ENCODE data around the gene PCNX1.
A peak's percentile ranks its signal among the peaks of the same experiment; 100 is the strongest.
"Not testable (repeated sequence)": the region's sequence is repeated elsewhere in the genome, so short reads cannot be mapped to it uniquely, and the experiment has no call there.

The PCNX1 gene

GRCh38 chr14:71119075-71119474 lies 211.8 kb downstream of the PCNX1 start:
- Mint-ChIP-seq H3K4me1 (peaks cover 13% of the 10 kb centered on the region), H3K36me3 (no peaks in the 10 kb centered on the region), H3K27me3 (no peaks in the 10 kb centered on the region), H3K27ac (peak overlapping the region; percentile 93), H3K4me3 (no peak overlapping the region), H3K9me3 (no peaks in the 10 kb centered on the region)

- Mint-ChIP-seq H3K4me1 (peaks cover 13% of the 10 kb centered on the region), H3K36me3 (no peaks in the 10 kb centered on the region), H3K4me3 (no peak overlapping the region), H3K27ac (no peak overlapping the region), H3K27me3 (no peaks in the 10 kb centered on the region), H3K9me3 (no peaks in the 10 kb centered on the region)
These were observed 212.6 kb downstream of the PCNX1 start for GRCh38 chr14:71119832-71120231.

GRCh38 chr14:71121001-71121400 lies 213.7 kb downstream of the PCNX1 start:
- H3K36me3 Mint-ChIP-seq = no peaks in the 10 kb centered on the region
- H3K27me3 Mint-ChIP-seq = no peaks in the 10 kb centered on the region
- no peak overlapping the region for H3K4me3 Mint-ChIP-seq
- H3K4me1 Mint-ChIP-seq = peaks cover 13% of the 10 kb centered on the region
- H3K9me3 Mint-ChIP-seq = no peaks in the 10 kb centered on the region
- H3K27ac Mint-ChIP-seq = no peak overlapping the region

GRCh38 chr14:71121711-71122110 lies 214.5 kb downstream of the PCNX1 start:
- no peak overlapping the region for H3K4me3 Mint-ChIP-seq
- no peaks in the 10 kb centered on the region for H3K9me3 Mint-ChIP-seq
- no peak overlapping the region for H3K27ac Mint-ChIP-seq
- peaks cover 13% of the 10 kb centered on the region for H3K4me1 Mint-ChIP-seq
- no peaks in the 10 kb centered on the region for H3K36me3 Mint-ChIP-seq
- H3K27me3 Mint-ChIP-seq = no peaks in the 10 kb centered on the region

GRCh38 chr14:71122866-71123565 lies 215.8 kb downstream of the PCNX1 start:
- no peaks in the 10 kb centered on the region for H3K36me3 Mint-ChIP-seq
- no peak overlapping the region for H3K27ac Mint-ChIP-seq
- peaks cover 13% of the 10 kb centered on the region for H3K4me1 Mint-ChIP-seq
- H3K27me3 Mint-ChIP-seq = no peaks in the 10 kb centered on the region
- no peaks in the 10 kb centered on the region for H3K9me3 Mint-ChIP-seq
- H3K4me3 Mint-ChIP-seq = no peak overlapping the region

- Mint-ChIP-seq H3K27ac (no peak overlapping the region), H3K27me3 (no peaks in the 10 kb centered on the region), H3K36me3 (no peaks in the 10 kb centered on the region), H3K4me3 (no peak overlapping the region), H3K9me3 (no peaks in the 10 kb centered on the region), H3K4me1 (peaks cover 9% of the 10 kb centered on the region)
These were observed 216.4 kb downstream of the PCNX1 start for GRCh38 chr14:71123579-71124135.

GRCh38 chr14:71129716-71130490 lies 222.6 kb downstream of the PCNX1 start:
- H3K9me3 Mint-ChIP-seq, H3K27ac Mint-ChIP-seq, H3K4me1 Mint-ChIP-seq, H3K36me3 Mint-ChIP-seq, H3K4me3 Mint-ChIP-seq, H3K27me3 Mint-ChIP-seq: not testable (repeated sequence)

GRCh38 chr14:71130491-71131179 lies 223.4 kb downstream of the PCNX1 start:
- H3K36me3 Mint-ChIP-seq = no peaks in the 10 kb centered on the region
- H3K4me3 Mint-ChIP-seq = no peak overlapping the region
- no peaks in the 10 kb centered on the region for H3K9me3 Mint-ChIP-seq
- no peaks in the 10 kb centered on the region for H3K4me1 Mint-ChIP-seq
- no peak overlapping the region for H3K27ac Mint-ChIP-seq
- peaks cover 4% of the 10 kb centered on the region for H3K27me3 Mint-ChIP-seq

- peaks cover 1% of the 10 kb centered on the region for H3K36me3 Mint-ChIP-seq
- peaks cover 4% of the 10 kb centered on the region for H3K27me3 Mint-ChIP-seq
- no peaks in the 10 kb centered on the region for H3K4me1 Mint-ChIP-seq
These were observed 226.0 kb downstream of the PCNX1 start for GRCh38 chr14:71133296-71133695.

GRCh38 chr14:71135496-71135895 lies 228.2 kb downstream of the PCNX1 start:
- Mint-ChIP-seq H3K4me3 (no peak overlapping the region), H3K36me3 (peaks cover 1% of the 10 kb centered on the region), H3K27ac (no peak overlapping the region), H3K4me1 (no peaks in the 10 kb centered on the region), H3K27me3 (peaks cover 4% of the 10 kb centered on the region), H3K9me3 (no peaks in the 10 kb centered on the region)

More at GRCh38 chr14:71133296-71133695, 226.0 kb downstream of the PCNX1 start:
- no peak overlapping the region for H3K27ac Mint-ChIP-seq
- no peak overlapping the region for H3K4me3 Mint-ChIP-seq
- no peaks in the 10 kb centered on the region for H3K9me3 Mint-ChIP-seq

- Mint-ChIP-seq H3K36me3 (peaks cover 1% of the 10 kb centered on the region), H3K9me3 (no peaks in the 10 kb centered on the region), H3K27ac (no peak overlapping the region), H3K27me3 (peaks cover 4% of the 10 kb centered on the region), H3K4me1 (no peaks in the 10 kb centered on the region), H3K4me3 (no peak overlapping the region)
These were observed 228.7 kb downstream of the PCNX1 start for GRCh38 chr14:71135911-71136310.

- Mint-ChIP-seq H3K4me1 (no peaks in the 10 kb centered on the region), H3K27ac (no peak overlapping the region), H3K27me3 (no peaks in the 10 kb centered on the region), H3K9me3 (no peaks in the 10 kb centered on the region), H3K4me3 (no peak overlapping the region), H3K36me3 (peaks cover 1% of the 10 kb centered on the region)
These were observed 229.3 kb downstream of the PCNX1 start for GRCh38 chr14:71136386-71137060.

- Mint-ChIP-seq H3K9me3 (no peaks in the 10 kb centered on the region), H3K27me3 (no peaks in the 10 kb centered on the region), H3K27ac (no peak overlapping the region), H3K4me1 (no peaks in the 10 kb centered on the region), H3K4me3 (no peak overlapping the region), H3K36me3 (peaks cover 1% of the 10 kb centered on the region)
These were observed 230.5 kb downstream of the PCNX1 start for GRCh38 chr14:71137536-71138447.

GRCh38 chr14:71138448-71139293 lies 231.4 kb downstream of the PCNX1 start:
- no peak overlapping the region for H3K27ac Mint-ChIP-seq
- no peaks in the 10 kb centered on the region for H3K9me3 Mint-ChIP-seq
- H3K4me3 Mint-ChIP-seq = no peak overlapping the region

More at GRCh38 chr14:71138448-71139293, 231.4 kb downstream of the PCNX1 start:
- H3K27me3 Mint-ChIP-seq = no peaks in the 10 kb centered on the region
- H3K36me3 Mint-ChIP-seq = peaks cover 1% of the 10 kb centered on the region
- H3K4me1 Mint-ChIP-seq = peaks cover 6% of the 10 kb centered on the region
